DMS153 treated with DMSO at 0.1 percent for 48 hours (cell line): Measurements from ENCODE around the gene SMARCD2.

Experiments
- DNase-seq: peaks from one replicate; lab custom pipeline; 2025; ENCODE audit not compliant: unreplicated experiment; lab: John Stamatoyannopoulos, UW

Gene SMARCD2

DNA sequence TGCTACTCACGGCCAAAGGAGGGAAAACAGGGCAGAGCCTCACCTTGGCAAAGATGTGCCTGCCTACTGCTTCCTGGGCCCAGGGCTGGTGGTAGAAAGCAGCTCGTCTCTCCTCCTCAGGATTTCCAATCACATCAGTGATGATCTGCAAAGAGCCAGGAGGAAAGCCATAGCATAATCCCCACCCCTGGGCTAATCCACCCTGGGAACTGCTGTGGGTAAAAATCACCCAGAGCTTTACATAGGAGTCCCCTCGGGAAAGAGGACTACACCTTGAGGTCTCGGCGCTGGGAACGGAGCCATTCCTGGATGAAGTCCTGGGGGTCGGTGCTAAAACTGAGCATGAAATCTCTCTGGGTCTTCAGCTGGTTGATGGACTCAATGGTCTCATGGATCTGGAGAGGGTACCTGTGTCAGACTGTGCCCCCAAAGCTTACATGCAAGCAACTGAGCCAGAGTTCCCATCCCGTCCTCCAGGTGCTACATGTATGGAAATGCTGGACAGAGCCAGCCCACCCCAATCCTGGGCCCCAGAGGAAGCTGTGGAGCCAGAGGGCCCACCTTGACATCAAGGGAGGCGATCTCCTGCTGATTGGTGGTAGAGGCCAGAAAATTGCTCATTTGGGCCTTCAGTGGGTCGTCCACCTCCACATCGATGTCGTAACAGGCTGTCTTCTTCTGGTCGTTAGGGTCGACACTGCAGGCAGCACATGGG lies 9.3 kb downstream of the SMARCD2 start:
- no peak for DNase-seq

DNA sequence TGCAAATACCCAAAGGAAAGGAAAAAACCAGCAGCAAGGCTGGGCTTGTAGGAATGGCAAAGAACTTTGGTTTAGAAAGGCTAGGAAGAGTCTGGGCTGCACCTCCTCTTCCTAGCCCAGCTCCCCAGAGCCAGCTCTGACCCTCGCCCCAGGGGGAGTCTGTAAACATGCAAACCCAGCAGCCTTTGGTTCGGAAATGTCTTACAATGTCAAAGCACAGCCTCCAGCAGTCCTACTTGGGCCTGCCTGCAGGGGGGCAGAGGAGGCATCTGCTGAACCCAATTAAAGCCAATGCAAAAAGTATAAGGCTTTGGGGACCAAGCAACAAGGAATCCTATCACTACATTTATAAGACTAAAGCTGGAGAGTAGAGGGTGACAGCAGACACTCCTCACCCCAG lies 10.0 kb downstream of the SMARCD2 start:
- no peak for DNase-seq

DNA sequence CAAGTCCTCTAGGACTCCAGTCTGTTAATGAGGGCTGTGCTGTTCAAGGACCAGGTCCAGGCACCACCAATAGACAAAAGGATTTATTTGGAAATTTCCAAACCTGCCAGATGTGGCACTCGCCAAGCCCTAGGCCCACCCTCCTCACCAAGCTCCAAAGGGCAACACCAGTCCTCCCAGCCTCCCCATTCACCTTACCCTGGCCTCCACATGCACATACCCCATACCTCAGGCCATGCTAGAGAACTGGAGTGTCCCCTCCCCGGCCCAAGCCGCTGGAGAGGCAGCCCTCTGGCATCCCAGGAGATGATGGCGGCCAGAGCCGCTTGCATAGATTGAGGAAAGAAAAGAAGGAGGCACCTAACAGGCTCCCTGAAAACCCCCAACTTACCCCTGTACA lies 10.5 kb downstream of the SMARCD2 start:
- no peak for DNase-seq

DNA sequence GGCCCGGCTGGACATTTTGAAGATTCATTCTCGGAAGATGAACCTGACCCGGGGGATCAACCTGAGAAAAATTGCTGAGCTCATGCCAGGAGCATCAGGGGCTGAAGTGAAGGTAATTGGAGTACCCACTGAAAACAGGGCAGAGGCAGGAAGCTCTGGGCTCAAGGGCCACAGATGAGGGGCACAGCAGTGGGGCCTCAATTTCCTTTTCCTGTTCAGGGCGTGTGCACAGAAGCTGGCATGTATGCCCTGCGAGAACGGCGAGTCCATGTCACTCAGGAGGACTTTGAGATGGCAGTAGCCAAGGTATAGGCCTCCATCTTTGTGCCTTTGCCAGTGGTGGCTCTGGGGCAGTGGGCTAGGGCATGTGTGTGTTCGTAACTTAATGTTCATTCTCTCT lies 11.0 kb downstream of the SMARCD2 start:
- no peak for DNase-seq

DNA sequence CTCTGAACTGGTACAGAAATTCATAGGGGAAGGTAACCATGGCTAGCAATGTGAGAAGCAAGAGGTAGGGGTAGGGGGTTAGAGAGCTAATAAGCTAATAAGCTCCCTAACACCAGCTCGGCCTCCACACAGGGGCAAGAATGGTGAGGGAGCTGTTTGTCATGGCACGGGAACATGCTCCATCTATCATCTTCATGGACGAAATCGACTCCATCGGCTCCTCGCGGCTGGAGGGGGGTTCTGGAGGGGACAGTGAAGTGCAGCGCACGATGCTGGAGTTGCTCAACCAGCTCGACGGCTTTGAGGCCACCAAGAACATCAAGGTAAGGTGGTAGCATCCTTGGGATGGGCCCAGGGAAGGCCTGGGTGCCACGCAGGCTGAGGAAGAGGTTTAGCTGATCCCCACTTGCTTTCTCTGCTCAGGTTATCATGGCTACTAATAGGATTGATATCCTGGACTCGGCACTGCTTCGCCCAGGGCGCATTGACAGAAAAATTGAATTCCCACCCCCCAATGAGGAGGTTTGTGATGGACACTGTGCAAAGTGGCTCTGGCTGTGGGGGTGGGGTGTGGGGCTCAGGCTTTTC lies 11.5 kb downstream of the SMARCD2 start:
- no peak for DNase-seq

DNA sequence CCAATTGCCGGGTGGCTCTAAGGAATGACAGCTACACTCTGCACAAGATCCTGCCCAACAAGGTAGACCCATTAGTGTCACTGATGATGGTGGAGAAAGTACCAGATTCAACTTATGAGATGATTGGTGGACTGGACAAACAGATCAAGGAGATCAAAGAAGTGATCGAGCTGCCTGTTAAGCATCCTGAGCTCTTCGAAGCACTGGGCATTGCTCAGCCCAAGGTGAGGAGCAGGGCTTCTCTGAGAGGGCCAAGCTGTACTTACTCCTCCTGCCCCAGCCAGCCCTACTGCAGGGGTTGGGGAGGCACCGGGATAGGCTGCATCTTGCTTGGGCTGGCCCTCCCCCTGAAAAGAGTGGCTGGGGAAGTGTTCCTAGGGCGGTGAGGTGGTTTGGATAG lies 12.2 kb downstream of the SMARCD2 start:
- DNase-seq: no peak

DNA sequence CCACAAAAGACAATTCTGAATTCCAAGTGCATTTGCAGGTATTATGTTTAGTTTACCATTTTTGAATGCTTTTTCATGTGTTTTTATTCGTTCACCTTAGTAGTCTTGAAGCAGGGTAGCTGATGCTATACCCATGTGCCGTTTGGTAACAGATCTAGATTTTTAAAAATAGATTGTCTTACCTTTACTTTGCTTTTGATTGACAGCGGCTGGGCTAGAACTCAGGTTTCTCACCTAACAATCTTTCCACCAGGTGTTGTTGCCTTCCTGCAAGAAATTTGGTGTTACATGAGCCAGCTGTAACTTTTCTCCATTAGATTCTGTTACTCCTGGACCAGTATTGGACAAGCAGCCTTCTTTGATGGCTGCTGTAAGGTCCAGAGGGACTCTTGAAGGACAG lies 13.5 kb downstream of the SMARCD2 start:
- no peak for DNase-seq

DNA sequence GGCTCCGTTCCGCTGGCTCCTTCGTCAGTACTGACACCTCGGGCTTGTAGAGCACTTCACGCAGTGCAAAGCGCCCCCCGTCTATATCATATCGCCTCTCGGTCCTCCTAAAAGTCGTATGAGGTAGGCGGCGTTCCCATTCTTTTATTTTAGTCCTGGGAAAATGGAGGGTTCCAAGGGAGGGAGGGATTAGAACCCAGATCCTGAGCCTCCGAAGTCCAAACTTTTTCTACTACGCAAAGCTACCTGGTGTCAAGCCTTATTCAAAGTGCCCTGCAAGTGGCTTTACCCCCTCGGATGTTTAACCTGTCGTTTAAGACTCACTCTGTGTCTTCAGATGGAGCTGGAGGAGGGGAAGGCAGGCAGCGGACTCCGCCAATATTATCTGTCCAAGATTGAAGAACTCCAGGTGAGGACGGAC lies 14.7 kb downstream of the SMARCD2 start:
- no peak for DNase-seq

DNA sequence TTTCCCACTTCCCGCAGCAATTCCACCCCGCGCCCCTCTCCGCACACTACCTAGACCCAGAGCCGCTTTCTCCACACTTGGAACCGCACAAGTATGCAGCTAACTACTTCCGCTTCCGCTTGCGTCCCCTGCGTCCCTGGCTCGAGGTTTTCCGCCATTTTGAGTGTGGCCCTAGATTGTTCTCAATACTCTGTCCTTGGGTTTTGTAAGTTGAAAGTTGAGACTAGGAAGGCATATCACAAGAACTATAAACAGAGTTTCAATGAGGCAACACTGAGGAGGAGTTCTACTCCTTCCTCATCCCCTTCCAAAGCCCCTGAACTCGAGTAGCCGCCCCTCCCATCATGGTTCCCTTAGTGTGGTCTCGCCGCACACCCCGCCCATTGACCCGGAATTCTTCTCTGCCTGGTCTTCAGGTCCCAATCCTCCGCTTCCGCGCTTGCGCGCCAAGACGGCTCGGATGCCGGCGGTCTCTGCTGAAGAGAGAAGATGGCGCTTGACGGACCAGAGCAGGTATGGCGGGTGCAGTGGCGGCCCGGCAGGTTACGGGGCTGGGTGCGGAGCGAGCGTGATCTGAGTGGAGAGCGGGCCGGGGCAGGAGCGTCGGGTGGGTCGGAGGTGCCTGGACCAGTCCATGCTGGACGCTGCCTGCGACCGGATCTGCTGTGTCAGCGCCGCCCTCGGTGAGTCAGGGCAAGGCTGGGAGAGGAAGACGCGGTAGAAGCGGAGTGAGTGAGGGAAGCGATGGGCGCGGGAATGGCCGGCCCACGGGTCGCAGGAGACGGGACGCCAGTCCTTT lies 15.3 kb downstream of the SMARCD2 start, which contains the start of the genes FTSJ3 and PSMC5:
Gene FTSJ3, minus strand, starts transcription at position 662 of the 799 bp plus-strand sequence. CDS start 761 bp downstream, outside the sequence.
Gene PSMC5, plus strand, starts transcription at position 430 of the 799 bp plus-strand sequence. Its CDS starts 60 bp downstream, at position 490.
- DNase-seq: peak; percentile 90

DNA sequence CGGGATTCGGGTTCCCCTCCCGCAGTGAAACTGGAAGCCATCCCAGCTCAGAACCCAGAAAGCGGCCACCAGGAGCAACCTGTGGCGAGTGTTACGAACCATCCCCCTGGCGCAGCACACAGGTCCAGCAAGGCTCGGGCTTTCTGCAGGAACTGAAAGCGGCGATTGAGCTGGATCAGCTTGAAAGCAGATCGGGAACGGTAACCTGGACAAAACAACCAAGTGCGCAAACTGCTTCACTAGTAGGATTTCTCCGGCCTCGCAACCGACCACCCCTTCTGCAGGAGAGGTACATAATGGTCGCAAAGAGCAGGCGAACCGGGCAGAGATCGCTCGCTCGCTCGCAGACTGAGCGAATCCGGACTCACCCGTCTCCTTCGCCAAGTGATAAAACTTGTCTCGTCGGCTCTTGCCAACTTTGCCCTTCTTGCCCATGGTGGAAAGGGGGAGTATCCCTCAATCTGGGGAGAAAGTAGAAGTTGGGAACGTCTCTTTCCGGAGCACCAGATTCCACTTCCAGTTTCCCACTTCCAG lies 15.9 kb downstream of the SMARCD2 start:
- DNase-seq: no peak

DNA sequence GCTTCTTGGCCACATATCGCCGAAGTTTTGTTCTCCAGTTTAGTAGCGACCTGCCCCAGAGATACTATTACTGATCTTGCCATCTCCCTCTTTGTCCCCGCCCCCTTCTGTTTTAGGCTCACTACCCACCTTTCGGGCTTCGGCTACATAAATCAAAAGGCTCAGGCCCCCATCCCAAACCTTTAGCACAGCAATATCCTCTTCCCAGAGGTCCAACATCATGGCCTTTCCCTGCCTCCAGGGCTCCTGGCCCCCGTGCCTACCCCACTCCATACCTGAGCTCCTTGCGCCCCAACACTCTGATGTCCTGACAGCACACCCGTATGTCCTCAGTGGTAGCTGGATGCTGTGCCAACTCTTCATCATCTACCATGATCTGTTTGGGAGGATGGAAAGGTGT lies 18.1 kb downstream of the SMARCD2 start:
- no peak for DNase-seq

DNA sequence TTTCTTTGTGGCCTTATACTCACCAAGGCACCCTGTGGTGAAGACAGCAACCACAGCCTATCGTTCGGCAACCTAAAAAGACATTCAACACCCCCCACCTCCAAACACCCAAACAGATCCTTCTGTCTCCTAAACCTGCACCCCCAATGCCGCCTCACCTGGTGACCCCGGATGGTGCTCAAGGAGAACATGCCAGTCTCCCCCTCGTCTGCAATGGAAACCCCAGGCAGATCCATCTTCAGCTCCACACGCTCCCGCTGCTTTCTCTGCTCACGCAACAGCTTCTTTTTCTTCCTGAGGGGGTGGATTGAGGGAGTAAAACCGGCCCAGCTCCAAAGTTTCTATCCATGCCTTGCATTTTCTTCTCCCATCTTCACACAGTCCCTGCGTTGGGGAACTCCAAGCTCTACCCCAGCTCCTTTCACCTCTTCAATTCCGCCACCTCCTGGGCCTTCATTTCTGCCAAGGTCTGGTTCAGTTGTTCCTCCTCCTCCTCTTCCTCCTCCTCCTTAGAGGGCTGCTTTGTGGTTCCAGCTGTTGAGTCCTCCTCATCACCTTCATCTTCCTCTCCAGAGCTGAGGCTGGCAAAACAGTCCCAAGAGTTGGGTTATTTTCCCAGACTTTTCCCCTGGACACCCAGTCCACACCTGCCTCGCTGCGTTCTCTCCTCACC lies 18.7 kb downstream of the SMARCD2 start:
- no peak for DNase-seq

DNA sequence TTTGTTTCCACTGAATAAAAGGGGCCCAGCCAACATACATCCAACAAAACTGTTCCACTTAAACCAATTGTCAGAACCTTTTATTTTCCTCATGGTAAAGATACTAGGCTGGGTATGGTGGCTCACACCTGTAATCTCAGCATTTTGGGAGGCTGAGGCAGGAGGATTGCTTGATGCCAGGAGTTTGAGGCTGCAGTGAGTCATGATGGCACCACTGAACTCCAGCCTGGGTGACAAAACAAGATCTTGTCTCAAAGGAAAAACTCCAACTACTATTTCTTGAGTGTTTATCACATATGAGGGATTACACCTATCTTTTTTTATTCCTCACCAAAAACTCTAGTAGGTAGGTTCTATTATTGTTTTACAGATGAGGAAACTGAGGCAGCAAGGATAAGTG lies 19.9 kb downstream of the SMARCD2 start:
- DNase-seq: no peak

DNA sequence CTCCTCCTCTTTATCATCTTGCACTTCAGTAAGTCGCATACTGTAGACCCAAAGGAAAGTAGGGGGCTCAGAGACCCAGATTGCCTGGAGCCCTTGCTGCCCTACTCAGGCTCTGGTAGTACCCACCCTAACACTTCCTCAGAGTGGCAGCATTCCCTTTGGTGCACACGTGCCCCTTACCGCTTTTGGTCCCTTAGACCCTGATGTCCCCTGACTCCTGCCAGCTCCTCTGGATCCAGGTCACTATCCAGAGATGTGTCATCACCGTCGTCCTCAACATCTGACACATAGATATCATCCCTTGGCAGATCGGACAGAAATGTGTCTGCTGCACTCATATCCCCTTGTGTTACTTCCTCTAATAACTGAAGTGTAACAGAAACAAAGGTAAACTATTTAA lies 20.7 kb downstream of the SMARCD2 start:
- DNase-seq: no peak

DNA sequence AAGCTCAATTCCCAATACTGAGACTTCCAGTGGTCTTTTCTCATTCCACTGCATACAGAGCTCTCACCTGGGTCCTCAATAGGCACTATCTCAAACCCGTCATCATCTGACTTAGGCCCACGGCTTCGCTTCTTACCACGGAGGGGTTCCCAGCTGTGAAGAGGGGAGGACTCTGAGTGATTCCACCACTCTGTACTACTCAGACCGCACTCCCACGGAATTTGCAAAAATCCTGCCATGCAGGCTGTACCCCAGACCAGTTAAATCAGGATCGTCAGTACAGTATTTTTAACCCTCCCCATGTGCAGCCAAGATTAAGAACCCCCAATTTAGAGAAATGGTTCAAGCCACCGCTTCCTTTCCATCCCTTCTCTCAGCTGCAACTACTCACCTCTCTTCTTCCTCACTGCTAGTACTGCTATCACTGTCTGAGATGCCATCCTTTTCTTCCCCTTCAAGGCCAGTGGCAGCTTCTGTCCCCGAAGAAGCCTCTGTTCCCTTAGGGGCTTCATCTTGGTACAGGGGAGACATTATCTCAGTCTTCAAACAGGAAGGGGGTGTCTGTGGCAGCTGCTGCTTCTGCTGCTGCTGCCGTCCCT lies 21.4 kb downstream of the SMARCD2 start:
- DNase-seq: no peak

DNA sequence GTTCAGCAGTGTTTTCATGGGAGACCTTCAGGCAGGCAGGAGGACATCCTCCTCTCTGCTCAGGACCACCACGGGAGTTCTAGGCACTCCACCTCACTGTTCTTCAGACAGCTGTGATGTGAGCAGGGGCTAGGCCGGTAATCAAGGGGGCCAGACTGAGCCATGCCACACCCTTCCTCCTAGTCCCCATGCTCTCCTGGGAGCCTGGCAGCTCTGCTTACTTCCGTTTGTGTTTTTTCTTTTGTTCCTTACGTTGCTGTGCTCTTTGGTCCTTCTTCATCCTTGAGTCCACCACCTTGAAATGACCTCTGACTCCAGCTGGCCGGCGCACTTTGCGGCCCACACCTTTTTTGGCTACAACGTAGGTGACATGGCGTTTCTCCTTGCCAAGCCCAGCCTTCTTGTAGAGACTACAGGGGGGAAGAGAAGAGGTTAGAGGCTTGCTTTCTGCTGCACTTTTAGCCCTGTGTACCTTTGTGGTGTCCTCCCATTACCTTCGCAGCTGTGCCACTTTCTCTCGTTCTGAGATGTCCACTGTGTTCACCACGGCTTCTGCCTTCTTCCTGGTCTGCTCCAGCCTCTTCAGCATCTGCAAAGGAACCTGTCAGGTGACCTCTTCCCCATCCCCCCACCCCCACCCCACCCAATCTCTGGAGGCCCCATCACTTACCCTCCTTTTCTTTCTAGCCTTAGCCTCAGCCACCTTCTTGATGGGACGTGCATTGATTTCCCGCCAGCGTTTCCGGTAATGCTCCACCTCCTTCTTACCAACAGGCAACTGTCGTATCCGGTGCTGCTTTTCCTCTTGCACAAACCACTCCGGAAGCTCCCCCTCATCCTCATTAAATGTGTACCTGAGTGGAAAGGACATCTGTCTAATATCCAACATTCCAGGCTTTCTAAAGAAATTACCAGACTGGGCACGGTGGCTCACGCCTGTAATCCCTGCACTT lies 22.6 kb downstream of the SMARCD2 start:
- DNase-seq: no peak

DNA sequence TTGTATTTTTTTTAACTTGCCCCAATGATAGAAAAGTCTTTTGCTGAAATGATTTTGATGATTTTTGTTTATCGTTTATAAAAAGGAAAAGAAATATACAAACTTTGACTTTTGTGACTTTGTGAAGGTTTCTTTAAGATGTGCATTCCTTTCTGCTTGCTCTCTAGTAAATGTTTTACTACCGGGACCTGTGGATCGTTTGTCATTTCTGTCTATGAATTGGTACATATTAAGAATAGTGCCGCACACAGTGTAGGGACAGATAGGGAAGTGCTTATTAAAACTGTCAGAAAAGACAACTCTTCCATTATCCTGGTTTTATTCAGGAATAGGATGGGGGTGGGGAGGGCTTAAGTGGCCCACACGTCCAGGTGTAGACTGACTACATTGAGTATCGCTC lies 23.4 kb downstream of the SMARCD2 start:
- no peak for DNase-seq

DNA sequence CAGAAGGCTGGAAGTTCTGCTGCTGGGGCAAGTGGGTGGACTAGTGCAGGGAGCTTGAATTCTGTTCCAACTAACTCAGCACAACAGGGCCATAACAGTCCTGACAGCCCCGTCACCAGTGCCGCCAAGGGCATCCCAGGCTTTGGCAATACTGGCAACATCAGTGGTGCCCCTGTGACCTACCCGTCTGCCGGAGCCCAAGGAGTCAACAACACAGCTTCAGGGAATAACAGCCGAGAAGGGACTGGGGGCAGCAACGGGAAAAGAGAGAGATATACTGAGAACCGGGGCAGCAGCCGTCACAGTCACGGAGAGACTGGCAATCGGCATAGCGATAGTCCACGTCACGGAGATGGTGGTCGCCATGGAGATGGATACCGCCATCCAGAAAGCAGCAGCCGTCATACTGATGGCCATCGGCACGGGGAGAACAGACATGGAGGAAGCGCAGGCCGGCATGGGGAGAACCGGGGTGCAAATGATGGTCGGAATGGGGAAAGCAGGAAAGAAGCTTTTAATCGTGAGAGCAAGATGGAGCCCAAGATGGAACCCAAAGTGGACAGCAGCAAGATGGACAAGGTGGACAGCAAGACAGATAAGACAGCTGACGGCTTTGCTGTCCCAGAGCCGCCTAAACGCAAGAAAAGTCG lies 24.6 kb downstream of the SMARCD2 start:
- no peak for DNase-seq

DNA sequence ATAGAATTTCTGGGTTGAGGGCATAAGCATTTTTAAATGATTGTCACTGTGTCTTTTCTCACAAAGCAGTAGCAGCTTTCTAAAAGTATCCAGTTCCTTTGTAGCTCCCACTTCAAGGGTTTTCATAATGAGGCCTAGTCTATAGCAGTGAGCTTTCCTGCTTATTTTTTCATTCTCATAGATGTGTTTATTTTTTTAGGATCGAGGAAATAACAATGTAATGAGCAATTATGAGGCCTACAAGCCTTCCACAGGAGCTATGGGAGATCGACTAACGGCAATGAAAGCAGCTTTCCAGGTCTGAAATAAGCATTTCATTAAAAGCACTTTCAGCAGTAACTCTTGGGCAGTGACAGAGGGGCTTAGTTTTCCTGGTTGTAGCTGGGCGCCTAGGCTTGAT lies 25.8 kb downstream of the SMARCD2 start:
- no peak for DNase-seq
